Measurements from ENCODE around the gene AP3B2.

The AP3B2 gene

DNA sequence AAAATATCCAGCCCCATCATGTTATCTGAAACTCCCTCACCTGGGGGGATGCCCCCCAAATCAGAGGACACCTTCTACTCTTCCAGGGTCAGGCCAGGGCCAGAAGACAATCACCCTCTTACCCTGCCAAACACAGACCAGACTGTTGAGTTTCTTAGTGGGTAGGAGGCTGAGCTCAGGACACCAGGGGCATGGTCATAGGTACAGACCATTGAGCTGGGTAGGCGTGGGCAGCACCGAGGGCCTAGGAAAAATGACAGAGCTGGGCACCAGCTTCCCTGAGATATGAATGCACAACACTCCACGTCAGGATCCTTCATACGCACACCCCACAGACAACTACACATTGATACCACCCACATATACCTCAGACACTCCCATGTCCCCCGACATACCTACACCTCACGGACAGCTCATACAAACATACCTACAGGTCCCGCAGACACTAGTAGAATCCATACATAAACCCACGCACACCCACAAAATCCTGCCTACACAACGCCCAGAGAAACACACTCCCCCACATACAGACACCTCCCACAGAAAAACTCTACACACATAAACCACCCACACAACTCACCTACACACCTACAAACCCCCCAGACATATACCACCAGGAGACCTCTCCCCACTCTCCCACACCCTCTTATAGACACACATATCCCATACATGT, 11.8 kb downstream of the AP3B2 start:
- no peak for DNase-seq

- no peak for DNase-seq
Measured at GRCh38 chr15:82692171-82692570, 17.5 kb downstream of the AP3B2 start.

DNA sequence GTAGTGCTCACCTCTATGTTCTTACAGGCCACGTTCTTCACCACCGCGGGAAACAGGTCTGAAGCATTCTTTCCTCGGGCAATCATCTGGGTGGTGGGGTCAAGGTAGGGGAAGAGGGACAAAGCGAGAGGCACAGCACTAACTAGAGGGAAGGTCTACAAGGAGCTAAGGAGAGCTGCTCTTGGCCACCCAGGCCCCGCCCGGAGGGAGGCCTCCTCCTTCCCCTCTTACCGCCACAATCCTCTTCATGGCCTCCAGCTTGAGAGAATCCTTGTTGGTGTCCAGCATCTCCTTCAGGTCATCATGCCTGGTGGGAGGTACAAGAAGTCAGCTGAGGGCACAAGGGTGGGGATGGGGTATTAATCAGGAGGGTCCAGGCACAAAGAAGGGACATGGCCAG, 20.5 kb downstream of the AP3B2 start:
- no peak for DNase-seq

DNA sequence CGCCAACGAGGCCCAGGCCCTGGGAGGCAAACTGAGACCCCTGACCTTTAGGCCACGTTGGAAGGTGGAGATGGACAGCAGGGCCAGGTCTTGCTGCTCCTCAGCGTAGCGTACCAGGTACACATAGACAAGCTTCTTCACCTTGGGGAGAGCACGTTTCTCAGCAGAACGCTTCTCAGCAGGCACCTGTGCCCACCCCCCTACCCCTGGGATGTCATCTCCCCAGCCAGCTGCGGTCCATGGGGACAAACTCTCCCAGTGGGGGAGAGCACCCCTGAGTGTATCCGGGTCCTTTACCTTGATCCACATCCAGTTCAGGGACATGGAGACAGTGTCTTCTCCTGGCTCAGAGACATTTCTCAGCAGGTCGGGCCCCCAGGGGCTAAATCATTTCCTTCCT, 21.0 kb downstream of the AP3B2 start:
- no peak for DNase-seq

- DNase-seq: no peak
Measured at GRCh38 chr15:82681371-82681770, 28.3 kb downstream of the AP3B2 start.

DNA sequence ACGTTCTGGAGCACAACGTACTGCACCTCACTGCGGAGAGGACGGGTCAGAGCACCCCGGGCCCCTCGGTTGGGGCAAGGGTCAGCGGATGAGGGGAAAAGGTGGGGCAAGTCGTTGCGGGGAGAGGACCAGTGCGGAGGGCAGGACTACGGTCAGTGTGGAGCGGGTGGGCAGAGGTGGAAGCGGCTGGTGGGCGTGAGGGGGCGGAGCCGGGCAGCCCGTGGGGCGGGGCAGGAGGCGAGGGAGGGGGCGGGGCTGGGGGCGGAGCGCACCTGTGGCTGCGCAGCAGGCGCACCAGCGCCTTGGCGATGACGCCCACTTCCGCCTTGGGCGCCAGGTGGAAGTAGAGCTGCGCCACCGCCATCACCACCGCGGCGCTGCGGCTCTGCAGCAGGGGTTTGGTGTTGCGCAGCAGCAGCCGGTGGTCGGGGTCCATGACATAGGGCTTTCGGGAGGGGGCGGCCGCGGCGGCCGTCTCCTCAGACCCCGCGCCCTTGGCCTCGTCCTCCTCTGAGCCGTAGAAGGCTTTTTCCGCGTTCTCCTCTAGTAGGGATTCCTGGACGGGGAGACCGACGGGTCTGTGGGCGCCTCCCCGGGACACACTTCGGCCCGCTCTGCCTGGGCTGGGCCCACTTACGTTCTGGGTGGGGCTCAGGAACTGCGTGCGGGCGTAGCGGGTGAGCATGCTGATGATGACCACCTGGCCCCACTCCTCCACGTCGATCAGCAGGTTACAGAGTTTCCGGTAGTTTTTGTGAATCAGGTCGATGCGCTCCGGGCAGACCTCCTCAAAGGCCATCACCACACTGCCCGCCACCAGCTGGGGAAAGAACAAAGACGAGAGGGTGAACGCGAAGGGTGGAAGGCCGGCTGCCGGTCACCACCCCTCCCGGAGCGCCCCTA, 29.2 kb downstream of the AP3B2 start:
- no peak for DNase-seq

GRCh38 chr15:82679626-82680199, 30.0 kb downstream of the AP3B2 start:
- no peak for DNase-seq

DNA sequence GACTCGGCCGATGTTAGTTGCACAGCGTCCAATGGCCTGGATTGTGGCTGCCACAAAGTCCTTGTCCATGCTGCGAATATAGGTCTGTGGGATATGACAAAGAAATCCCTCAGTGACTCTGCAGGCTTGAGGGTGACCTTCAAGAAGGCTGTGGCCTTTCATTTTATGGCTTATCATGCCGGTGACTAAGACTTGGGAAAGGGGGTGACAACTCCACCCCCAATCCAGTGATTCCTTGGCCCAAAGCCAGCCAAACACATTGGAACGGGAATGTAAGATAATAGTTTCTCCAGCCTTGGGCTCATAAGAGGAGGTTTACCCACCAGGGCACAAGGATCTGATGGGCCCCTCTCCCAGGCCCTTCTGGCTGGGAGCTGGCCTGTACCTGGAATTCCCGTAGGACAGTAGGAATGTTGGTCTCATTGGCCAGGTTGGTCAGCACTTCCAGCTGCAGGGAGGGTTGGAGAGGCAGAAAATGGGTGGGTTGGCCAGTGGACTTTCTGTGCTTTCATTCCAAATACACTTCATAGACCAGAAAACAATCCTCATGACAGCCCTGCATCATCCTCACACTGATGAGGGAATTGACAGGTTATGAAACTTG, 31.9 kb downstream of the AP3B2 start:
- no peak for DNase-seq

GRCh38 chr15:82674873-82675272, 34.8 kb downstream of the AP3B2 start:
- DNase-seq: no peak

GRCh38 chr15:82670699-82671098, 39.0 kb downstream of the AP3B2 start:
- DNase-seq: no peak

GRCh38 chr15:82666606-82667005, 43.1 kb downstream of the AP3B2 start:
- DNase-seq: no peak

DNA sequence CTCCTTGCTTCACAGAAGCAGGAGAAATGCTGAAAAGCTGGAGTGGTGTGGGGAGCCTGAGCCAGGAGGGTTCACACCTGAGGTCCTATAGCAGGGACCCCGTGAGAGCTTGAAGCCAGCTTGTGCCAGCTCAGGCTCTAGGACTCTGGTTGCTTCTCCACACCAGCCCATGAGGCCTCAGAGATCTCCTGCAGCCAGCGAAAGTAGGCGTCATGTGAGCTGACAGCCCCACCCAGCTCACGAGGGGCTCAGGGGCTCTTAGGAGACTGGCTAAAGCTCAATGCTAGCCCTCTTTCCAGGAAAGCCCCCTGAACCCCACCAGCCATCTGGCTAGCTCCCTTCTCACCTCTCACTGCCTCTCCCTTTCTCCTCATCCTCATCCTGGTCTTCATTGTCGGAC, 45.7 kb downstream of the AP3B2 start:
- no peak for DNase-seq

DNA sequence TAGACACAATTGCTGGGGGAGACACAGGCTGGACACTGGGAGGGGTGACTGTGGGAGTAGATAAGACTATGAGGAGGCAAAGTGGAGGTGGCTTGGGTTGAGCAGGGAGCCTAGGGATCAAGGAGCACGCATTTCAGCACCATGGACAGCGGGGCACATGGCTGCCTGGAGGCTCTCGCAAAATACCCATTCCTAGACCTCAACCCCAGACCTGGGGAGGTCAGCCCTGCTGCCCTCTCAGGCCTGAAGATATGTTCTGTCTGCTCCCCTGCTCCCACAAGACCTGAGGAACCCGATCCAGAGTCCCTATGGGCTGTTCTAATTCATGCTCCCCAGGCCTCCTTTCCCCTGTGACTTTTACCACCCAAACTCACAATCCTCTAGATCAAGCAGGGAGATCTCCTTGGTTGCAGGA, 46.5 kb downstream of the AP3B2 start:
- no peak for DNase-seq

GRCh38 chr15:82662641-82663040, 47.0 kb downstream of the AP3B2 start:
- DNase-seq: no peak

- DNase-seq: peak in 1 of 58 donors; percentile 40
Measured at GRCh38 chr15:82660378-82660777, 49.3 kb downstream of the AP3B2 start.

- no peak for DNase-seq
Measured at GRCh38 chr15:82656641-82657266, 52.9 kb downstream of the AP3B2 start.

GRCh38 chr15:82655606-82656005, 54.1 kb downstream of the AP3B2 start:
- no peak for DNase-seq

- DNase-seq: no peak
Measured at GRCh38 chr15:82653483-82654168, 56.0 kb downstream of the AP3B2 start.

GRCh38 chr15:82651708-82652107, 58.0 kb downstream of the AP3B2 start:
- DNase-seq: no peak

GRCh38 chr15:82650046-82650670, 59.5 kb downstream of the AP3B2 start:
- peak in 29 of 58 donors; percentile 11 to 78 (median 43) for DNase-seq
